Liver (tissue), 9 donors: ENCODE measurements around the gene TRDN. TPM values are rescaled to one million over a fixed set of nuclear protein-coding genes. Genes with fewer than 3 reads are reported as not detected.

Experiments used
- DNase-seq: peaks from one replicate; pipeline ENCODE4 v3.0.0-alpha.2; 2017; ENCODE audit warnings: low spot score
- H3K27ac ChIP-seq, 2 donors: one replicate each; pipeline ENCODE4 v1.7.0; 2013; ENCODE audit warnings: inconsistent platforms in 2 of 2, low read length in 2 of 2, control low read depth in 1 of 2, low read depth in 1 of 2, mild to moderate bottlenecking in 1 of 2
- H3K27me3 ChIP-seq, 4 donors: one replicate each; pipeline versions ENCODE4 v1.6.1 to v1.7.0; 2013; ENCODE audit warnings: low read length in 3 of 4, inconsistent platforms in 1 of 4, mild to moderate bottlenecking in 1 of 4, moderate library complexity in 1 of 4; ENCODE audit not compliant: control insufficient read depth in 4 of 4, insufficient read depth in 4 of 4
- H3K36me3 ChIP-seq, 4 donors: one replicate each; pipeline versions ENCODE4 v1.6.1 to v1.7.0; 2013; ENCODE audit warnings: low read length in 3 of 4, mild to moderate bottlenecking in 3 of 4, low read depth in 1 of 4, moderate library complexity in 1 of 4; ENCODE audit not compliant: control insufficient read depth in 4 of 4, insufficient read depth in 3 of 4
- H3K4me1 ChIP-seq, 4 donors: one replicate each; pipeline versions ENCODE4 v1.6.1 to v1.7.0; 2013; ENCODE audit warnings: low read length in 3 of 4, mild to moderate bottlenecking in 3 of 4, moderate library complexity in 1 of 4; ENCODE audit not compliant: control insufficient read depth in 4 of 4, insufficient read depth in 4 of 4
- H3K4me3 ChIP-seq, 3 donors: one replicate each; pipeline versions ENCODE4 v1.6.1 to v1.7.0; 2013; ENCODE audit warnings: low read length in 3 of 3, control low read depth in 1 of 3, low read depth in 1 of 3, mild to moderate bottlenecking in 1 of 3
- H3K9ac ChIP-seq, 2 donors: one replicate each; pipeline ENCODE4 v1.7.0; 2013; ENCODE audit warnings: low read length in 2 of 2, mild to moderate bottlenecking in 2 of 2, moderate library complexity in 2 of 2, control low read depth in 1 of 2, low read depth in 1 of 2
- H3K9me3 ChIP-seq, 4 donors: one replicate each; pipeline versions ENCODE4 v1.6.1 to v1.7.0; 2013; ENCODE audit warnings: low read length in 3 of 4; ENCODE audit not compliant: control insufficient read depth in 4 of 4
- CTCF ChIP-seq: fragments of 150-350 bp; IDR thresholded peaks from 2 replicates; pipeline ENCODE4 v1.5.1; 2017; ENCODE audit warnings: improper control_type of control experiment, low read depth, low read length; ENCODE audit not compliant: missing input control
- EGR1 ChIP-seq, 2 donors: IDR thresholded peaks; 2 replicates each; pipeline ENCODE4 v1.6.1; 2016 to 2018; ENCODE audit warnings: antibody characterized with exemption in 2 of 2, low read depth in 2 of 2
- FOXA1 ChIP-seq: IDR thresholded peaks from 2 replicates; pipeline ENCODE4 v1.6.1; 2016; ENCODE audit warnings: antibody characterized with exemption
- FOXA2 ChIP-seq: IDR thresholded peaks from 2 replicates; pipeline ENCODE4 v1.6.1; 2016; ENCODE audit warnings: antibody characterized with exemption
- GABPA ChIP-seq, 2 donors: IDR thresholded peaks in 1 of 2; conservative IDR thresholded peaks in 1 of 2; 2 replicates each; pipeline ENCODE4 v1.6.1; 2016; ENCODE audit warnings: antibody characterized with exemption in 2 of 2, mild to moderate bottlenecking in 1 of 2, moderate library complexity in 1 of 2
- HNF4A ChIP-seq, 2 donors: conservative IDR thresholded peaks; 2 replicates each; pipeline ENCODE4 v1.6.1; 2016; ENCODE audit warnings: antibody characterized with exemption in 2 of 2, mild to moderate bottlenecking in 2 of 2
- HNF4G ChIP-seq: IDR thresholded peaks from 2 replicates; pipeline ENCODE4 v1.6.1; 2016; ENCODE audit warnings: antibody characterized with exemption
- JUND ChIP-seq, 2 donors: IDR thresholded peaks; 2 replicates each; pipeline ENCODE4 v1.6.1; 2016; ENCODE audit warnings: antibody characterized with exemption in 2 of 2
- MAX ChIP-seq: IDR thresholded peaks from 2 replicates; pipeline ENCODE4 v1.6.1; 2016; ENCODE audit warnings: antibody characterized with exemption
- RAD21 ChIP-seq, 2 donors: IDR thresholded peaks; 2 replicates each; pipeline ENCODE4 v1.6.1; 2016; ENCODE audit warnings: antibody characterized with exemption in 2 of 2, mild to moderate bottlenecking in 2 of 2
- RXRA ChIP-seq, 2 donors: IDR thresholded peaks; 2 replicates each; pipeline ENCODE4 v1.6.1; 2017 to 2018; ENCODE audit warnings: antibody characterized with exemption in 2 of 2, mild to moderate bottlenecking in 1 of 2
- SP1 ChIP-seq: IDR thresholded peaks from 2 replicates; pipeline ENCODE4 v1.6.1; 2018; ENCODE audit warnings: antibody characterized with exemption, mild to moderate bottlenecking
- TAF1 ChIP-seq: conservative IDR thresholded peaks from 2 replicates; pipeline ENCODE4 v1.6.1; 2016; ENCODE audit warnings: antibody characterized with exemption, mild to moderate bottlenecking
- YY1 ChIP-seq: IDR thresholded peaks from 2 replicates; pipeline ENCODE4 v1.6.1; 2016; ENCODE audit warnings: antibody characterized with exemption, mild to moderate bottlenecking
- ZBTB33 ChIP-seq: IDR thresholded peaks from 2 replicates; pipeline ENCODE4 v1.6.1; 2016; ENCODE audit warnings: antibody characterized with exemption
- WGBS: extraction: QIAGEN DNeasy Blood & Tissue Kit; methylation state at CpG from one replicate; pipeline ENCODE4 v1.1.7; 2013; 5-methylcytosine and 5-hydroxymethylcytosine counted together
- polyA plus RNA-seq, 2 donors: library from polyadenylated mRNA; stranded (reverse) in 1 of 2; unstranded in 1 of 2; fragments of 200-250 nt in 1 of 2; fragments of >200 nt in 1 of 2; fragmentation: Nextera tagmentation in 1 of 2; extraction: Ambion mirVana in 1 of 2; gene quantifications; one replicate each; pipeline versions ENCODE4 v1.2.1 to v1.2.3, GENCODE V29; 2013 to 2015
- total RNA-seq, 2 donors: library from RNA; depleted of rRNA; stranded (reverse); fragments of >200 nt; gene quantifications; one replicate each; pipeline ENCODE4 v1.2.3, GENCODE V29; 2014
- TF ChIP-seq, protein P1 (sequence below): IDR thresholded peaks from 2 replicates; pipeline ENCODE4 v1.6.1; 2016; ENCODE audit warnings: antibody characterized with exemption
- donor health status: healthy.
- donor health status: healthy.
- donor health status: healthy.
- donor health status: healthy.
- donor health status: healthy.

TRDN gene
- total and polyA plus RNA-seq, 4 donors, result 0.08 to 0.79 TPM; not detected in 2

- Histone ChIP-seq H3K4me3 (no peak overlapping the region), H3K4me1 (no peaks in the 10 kb centered on the region), H3K27me3 (no peaks in the 10 kb centered on the region), H3K27ac (no peak overlapping the region), H3K9me3 (peaks cover 0 to 3% (median 0%) of the 10 kb centered on the region in 4 donors), H3K36me3 (no peaks in the 10 kb centered on the region), H3K9ac (no peak overlapping the region)
- no peak for TF ChIP-seq JUND (IDR thresholded peaks at IDR 0.05)
- no peak for TF ChIP-seq RAD21 (IDR thresholded peaks at IDR 0.05)
- TF ChIP-seq SP1, result no peak
- no peak for TF ChIP-seq HNF4G
- 58% methylated on average over 1 of the region's 1 CpG for WGBS
- DNase-seq, result no peak
These were observed 446.9 kb downstream of the TRDN start for GRCh38 chr6:123189816-123190215.

DNA sequence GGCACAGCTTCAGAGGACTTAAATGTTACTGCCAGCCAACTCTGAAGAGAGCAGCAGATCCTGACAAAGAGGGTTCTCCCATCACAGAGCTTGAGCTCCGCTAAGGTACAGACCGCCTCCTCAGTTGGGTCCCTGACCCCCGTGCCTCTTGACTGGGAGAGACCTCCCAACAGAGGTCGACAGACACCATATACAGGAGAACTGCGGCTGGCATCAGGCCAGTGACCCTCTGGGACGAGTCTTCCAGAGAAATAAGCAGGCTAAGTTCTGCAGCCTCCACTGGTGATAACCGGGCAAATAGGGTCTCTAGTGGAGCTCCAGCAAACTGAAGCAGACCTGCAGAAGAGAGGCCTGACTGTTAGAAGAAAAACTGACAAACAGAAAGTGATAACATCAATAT lies 453.8 kb downstream of the TRDN start:
- H3K9me3 ChIP-seq, result peaks cover 0 to 7% (median 4%) of the 10 kb centered on the region in 4 donors
- 78% methylated on average over 7 of the region's 7 CpGs for WGBS

More for the DNA sequence above, 453.8 kb downstream of the TRDN start:
- H3K27me3 ChIP-seq, result no peaks in the 10 kb centered on the region
- H3K4me3 ChIP-seq, result no peak overlapping the region
- H3K4me1 ChIP-seq, result no peaks in the 10 kb centered on the region
- DNase-seq, result no peak
- TF ChIP-seq JUND (IDR thresholded peaks at IDR 0.05), result no peak
- no peak for TF ChIP-seq HNF4G
- no peak for TF ChIP-seq RXRA (IDR thresholded peaks at IDR 0.05)
- TF ChIP-seq, protein P1, sequence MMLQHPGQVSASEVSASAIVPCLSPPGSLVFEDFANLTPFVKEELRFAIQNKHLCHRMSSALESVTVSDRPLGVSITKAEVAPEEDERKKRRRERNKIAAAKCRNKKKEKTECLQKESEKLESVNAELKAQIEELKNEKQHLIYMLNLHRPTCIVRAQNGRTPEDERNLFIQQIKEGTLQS, result no peak
- TF ChIP-seq SP1, result no peak
- TF ChIP-seq MAX, result no peak
- no peak for TF ChIP-seq FOXA1
- TF ChIP-seq CTCF, result no peak
- no peak for TF ChIP-seq TAF1
- no peak for TF ChIP-seq ZBTB33
- no peak for TF ChIP-seq RAD21 (IDR thresholded peaks at IDR 0.05)
- TF ChIP-seq EGR1 (IDR thresholded peaks at IDR 0.05; ENCODE audit: low read depth in 2 of 2), result no peak
- TF ChIP-seq HNF4A (conservative IDR thresholded peaks at IDR 0.05), result no peak
- TF ChIP-seq FOXA2, result no peak
- TF ChIP-seq GABPA (IDR thresholded peaks at IDR 0.05 in 1 of 2, conservative IDR thresholded peaks at IDR 0.05 in 1 of 2), result no peak
- TF ChIP-seq YY1, result no peak
- no peaks in the 10 kb centered on the region for H3K36me3 ChIP-seq
- no peak overlapping the region for H3K9ac ChIP-seq
- H3K27ac ChIP-seq, result no peak overlapping the region
